NCI-H226 (cell line): ENCODE data around the gene DENND1A.

Experiments used
- DNase-seq: peaks from one replicate; pipeline ENCODE4 v3.0.0-alpha.2; 2015

Gene DENND1A

GRCh38 chr9:123807251-123807650 is 122.7 kb downstream of the DENND1A start:
- no peak for DNase-seq

GRCh38 chr9:123806829-123807228 is 123.1 kb downstream of the DENND1A start:
- no peak for DNase-seq

DNA sequence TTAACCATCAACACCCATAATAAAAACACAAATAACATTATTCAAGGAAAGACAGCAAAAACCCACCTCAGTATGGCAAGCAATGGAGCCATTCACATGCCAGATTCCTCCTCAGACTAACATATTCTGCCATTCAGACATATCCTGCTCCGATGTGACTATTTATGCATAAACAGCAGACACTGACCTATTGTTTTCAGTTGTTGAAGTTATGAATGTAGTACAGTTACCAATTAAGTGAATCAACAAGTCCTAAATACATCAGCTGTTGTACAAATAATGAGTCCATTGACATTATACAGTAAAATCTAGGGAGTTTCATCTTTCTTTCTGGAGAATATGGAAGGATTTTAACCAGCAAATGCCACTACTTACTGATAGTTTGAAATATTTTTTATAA is 131.7 kb downstream of the DENND1A start:
- no peak for DNase-seq

DNA sequence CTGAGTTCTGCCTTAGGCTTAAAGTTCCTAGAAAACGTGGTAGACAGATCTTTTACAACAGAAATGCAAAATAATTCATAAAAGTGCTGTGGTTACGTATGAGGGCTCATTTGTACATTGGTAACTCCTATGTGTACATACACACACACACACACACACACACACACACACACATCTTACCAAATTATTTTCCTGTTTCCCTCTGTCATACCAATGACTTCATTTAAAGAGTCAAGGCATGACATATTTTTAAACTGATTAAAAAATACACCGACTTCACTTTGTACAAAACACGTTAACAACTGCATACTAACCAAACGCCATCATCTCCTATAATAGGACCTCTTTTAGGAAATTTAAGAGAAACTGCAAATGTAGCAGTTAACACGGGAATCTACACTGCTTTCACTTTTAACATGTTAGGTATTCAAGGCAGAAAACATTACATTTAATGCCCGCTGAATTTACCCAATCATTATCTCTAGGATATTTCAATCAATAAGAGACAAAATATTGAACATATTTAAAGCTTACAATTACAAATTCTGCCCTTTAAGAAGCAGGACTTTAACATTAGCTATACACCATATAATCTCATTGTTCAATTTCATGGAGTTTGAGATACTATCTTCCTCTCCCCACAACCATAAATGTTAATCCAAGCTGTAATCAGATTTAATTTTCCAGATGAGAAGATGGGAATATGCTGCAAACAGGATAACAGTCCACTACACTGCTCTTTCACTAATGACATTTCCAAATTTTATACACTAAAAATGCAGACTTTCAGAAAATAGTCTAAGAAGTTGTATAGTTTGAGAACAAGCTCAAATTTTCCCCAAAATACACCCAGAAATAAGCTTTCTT is 133.1 kb downstream of the DENND1A start:
- DNase-seq, result no peak

DNA sequence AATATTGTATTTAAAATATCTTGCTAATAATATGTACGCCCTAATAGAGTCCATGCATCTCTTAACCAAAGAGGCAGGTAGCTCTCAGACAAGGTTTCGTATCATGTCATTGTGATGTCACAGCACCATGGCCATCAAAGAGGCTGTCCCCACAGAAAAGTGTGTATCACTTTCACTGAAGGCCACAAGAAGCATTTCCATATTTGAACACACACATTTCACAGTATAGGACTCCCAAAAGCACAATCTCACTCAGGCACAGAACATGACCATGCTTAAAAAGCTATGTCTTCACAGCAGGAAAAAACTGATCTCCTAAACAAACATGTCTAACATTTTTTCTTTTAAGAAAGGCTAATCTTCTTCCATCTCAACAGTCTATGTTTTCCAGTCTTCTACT is 133.8 kb downstream of the DENND1A start:
- no peak for DNase-seq

- DNase-seq, result no peak
These were observed 134.6 kb downstream of the DENND1A start for GRCh38 chr9:123795336-123795735.

DNA sequence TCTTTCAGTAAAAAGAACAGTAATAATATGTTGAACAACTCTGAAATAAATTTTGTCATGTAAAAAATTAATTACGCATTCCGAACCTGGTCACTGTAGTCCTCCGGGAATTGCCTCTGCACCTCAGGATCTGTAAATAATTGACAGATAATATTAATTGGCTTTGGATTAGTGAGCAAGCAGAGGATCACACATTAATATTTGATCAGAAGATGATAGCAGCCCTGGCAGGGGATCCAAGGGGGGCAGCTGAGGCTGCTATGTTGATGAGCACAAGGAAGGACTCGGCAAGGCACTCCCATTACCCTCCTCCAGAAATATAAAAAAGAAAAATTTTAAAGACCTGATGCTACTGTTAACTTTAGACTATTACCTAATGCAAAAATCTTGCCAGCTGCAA is 137.4 kb downstream of the DENND1A start:
- DNase-seq, result no peak

GRCh38 chr9:123789554-123790292 is 140.2 kb downstream of the DENND1A start:
- DNase-seq, result no peak

GRCh38 chr9:123787416-123787815 is 142.5 kb downstream of the DENND1A start:
- DNase-seq, result no peak

GRCh38 chr9:123784518-123784917 is 145.4 kb downstream of the DENND1A start:
- peak; percentile 42 for DNase-seq

- no peak for DNase-seq
These were observed 151.6 kb downstream of the DENND1A start for GRCh38 chr9:123778232-123778902.

- DNase-seq, result no peak
These were observed 153.0 kb downstream of the DENND1A start for GRCh38 chr9:123776708-123777537.

GRCh38 chr9:123775289-123776284 is 154.3 kb downstream of the DENND1A start:
- no peak for DNase-seq

GRCh38 chr9:123773783-123774182 is 156.1 kb downstream of the DENND1A start:
- DNase-seq, result no peak

GRCh38 chr9:123772967-123773366 is 157.0 kb downstream of the DENND1A start:
- DNase-seq, result no peak

DNA sequence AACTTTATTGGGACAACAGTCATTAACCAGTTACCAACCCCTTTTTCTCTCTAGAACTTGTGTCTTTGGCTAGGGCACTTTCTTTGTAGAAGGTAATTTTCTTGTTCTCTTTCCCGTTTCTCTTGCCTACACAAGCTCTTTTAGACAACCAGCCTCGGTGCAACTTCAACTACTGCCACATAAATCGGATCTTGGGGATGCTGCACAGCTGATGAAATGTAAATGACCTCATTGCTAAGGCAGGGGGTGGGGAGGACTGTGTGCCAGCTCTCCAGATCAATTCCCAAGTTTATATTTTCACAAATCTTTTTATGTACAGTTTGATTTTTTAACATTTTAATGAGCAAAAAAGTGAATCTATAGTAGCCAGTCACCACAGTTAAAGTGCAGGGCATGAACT is 157.6 kb downstream of the DENND1A start:
- no peak for DNase-seq

GRCh38 chr9:123771690-123772089 is 158.2 kb downstream of the DENND1A start:
- DNase-seq, result no peak

- no peak for DNase-seq
These were observed 160.2 kb downstream of the DENND1A start for GRCh38 chr9:123769719-123770118.

DNA sequence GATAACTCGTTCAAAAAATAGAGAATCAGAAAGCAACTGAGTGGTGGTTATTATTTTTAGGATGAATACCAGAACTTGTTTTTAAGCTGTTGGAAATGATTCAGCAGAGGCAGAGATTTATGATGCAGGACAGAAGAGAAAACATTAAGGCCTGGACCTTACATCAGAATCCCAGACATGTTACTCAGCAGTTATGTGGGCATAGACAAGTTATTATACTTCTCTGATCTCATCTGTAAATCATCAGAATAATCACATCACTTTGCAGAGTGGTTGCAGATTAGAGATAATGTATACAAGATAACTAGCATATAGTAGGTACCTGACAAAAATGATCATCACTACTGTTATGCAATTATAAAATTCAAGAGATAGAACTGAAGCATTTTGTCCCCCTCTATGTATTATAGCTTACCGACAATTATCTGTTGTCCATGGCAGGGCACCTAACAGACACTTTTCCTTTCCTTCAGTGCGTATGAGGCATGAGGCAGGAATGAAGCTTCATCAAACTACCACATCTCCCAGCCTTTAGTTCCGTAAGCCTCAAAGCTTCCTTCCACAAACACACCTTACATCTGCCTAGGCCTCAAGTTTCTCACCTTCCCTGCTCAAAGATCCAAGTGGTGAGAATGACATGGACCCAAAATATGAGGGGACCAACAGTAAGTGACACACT is 165.9 kb downstream of the DENND1A start:
- peak; percentile 63 for DNase-seq

- DNase-seq, result no peak
These were observed 167.9 kb downstream of the DENND1A start for GRCh38 chr9:123761905-123762605.
